ENCODE data around the gene PLA2G15. TPM values are rescaled to one million over a fixed set of nuclear protein-coding genes. Genes with fewer than 3 reads are reported as not detected.

PLA2G15 gene
- total RNA-seq, 1 donor from 2014 or later: 18.2 TPM

DNA sequence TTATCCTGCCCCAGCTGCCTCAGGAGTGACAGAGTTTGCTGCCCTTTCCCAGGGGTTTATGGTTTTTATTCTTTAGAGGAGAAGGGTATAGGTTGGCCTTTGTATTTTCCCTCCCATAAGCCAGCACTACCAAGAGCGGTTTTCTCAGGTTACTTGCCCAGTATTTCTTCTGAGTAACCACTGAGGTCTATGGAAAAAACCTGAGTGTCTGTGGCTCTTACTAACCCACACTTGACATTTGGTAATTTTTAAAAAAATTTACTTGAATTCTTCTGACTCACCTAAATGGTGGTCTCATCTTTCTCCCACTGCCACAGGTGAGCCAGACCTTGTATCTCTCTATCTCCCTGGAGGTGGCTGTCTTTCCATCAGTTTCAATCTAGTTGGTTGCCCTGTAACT is 25.2 kb downstream of the PLA2G15 start:
- H3K27me3 ChIP-seq: no peaks in the 10 kb centered on the region
- no peaks in the 10 kb centered on the region for H3K9me3 ChIP-seq
- H3K36me3 ChIP-seq: peaks cover 0 to 10% of the 10 kb centered on the region in 2 donors
- peaks cover 48% of the 10 kb centered on the region for H3K4me1 ChIP-seq
- TF ChIP-seq, protein P1, sequence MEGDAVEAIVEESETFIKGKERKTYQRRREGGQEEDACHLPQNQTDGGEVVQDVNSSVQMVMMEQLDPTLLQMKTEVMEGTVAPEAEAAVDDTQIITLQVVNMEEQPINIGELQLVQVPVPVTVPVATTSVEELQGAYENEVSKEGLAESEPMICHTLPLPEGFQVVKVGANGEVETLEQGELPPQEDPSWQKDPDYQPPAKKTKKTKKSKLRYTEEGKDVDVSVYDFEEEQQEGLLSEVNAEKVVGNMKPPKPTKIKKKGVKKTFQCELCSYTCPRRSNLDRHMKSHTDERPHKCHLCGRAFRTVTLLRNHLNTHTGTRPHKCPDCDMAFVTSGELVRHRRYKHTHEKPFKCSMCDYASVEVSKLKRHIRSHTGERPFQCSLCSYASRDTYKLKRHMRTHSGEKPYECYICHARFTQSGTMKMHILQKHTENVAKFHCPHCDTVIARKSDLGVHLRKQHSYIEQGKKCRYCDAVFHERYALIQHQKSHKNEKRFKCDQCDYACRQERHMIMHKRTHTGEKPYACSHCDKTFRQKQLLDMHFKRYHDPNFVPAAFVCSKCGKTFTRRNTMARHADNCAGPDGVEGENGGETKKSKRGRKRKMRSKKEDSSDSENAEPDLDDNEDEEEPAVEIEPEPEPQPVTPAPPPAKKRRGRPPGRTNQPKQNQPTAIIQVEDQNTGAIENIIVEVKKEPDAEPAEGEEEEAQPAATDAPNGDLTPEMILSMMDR (IDR thresholded peaks at IDR 0.05): no peak
- TF ChIP-seq POLR2A (IDR thresholded peaks at IDR 0.05): no peak
- DNase-seq (ENCODE audit: extremely low spot score in 2 of 2): no peak
- intact Hi-C loops (cut with DNase I): no loop called here
- no peak overlapping the region for H3K4me3 ChIP-seq
- H3K27ac ChIP-seq: no peak overlapping the region

DNA sequence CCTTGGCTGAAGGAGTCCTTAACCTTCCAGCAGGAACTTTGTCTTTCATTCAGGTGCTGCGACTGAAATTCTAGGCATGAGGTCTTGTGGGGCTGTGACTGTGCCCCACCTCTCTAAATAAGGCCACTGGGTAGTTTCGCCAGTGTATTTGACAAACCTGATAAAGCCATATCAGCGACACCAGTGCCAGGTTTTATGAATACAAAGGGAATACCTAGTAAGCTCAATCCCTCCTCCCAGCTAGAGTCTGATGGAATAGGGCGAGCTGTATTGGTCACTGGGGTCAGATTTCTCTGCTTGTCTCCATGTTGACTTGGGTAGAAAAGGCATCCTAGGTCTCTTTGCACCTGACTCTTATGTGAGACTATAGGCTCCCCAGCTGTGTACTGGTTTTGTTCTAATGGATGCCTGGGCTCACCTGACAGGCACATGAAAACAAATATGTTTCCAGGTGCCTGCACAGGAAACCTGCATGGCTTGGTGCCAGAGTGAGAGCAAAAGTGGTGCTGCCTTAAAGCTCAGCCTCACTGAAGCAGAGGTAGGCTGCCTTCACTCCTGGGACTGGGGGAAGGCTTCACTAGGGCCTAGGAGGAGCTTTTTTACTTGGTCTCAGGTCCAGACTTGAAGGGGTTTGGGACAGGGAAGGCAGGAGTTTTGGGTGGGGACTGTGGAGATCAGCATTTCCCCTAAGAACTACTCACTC is 27.5 kb downstream of the PLA2G15 start:
- Histone ChIP-seq H3K36me3 (peaks cover 0 to 10% of the 10 kb centered on the region in 2 donors), H3K4me1 (peaks cover 34% of the 10 kb centered on the region), H3K27ac (no peak overlapping the region), H3K9me3 (no peaks in the 10 kb centered on the region), H3K4me3 (no peak overlapping the region), H3K27me3 (no peaks in the 10 kb centered on the region)
- DNase-seq (ENCODE audit: extremely low spot score in 2 of 2): no peak
- intact Hi-C loops (cut with DNase I): no loop called here
- TF ChIP-seq POLR2AphosphoS5 (IDR thresholded peaks at IDR 0.05; ENCODE audit: insufficient read depth in 1 of 2, low read depth in 1 of 2): no peak
- TF ChIP-seq, protein P1 (IDR thresholded peaks at IDR 0.05): no peak
- TF ChIP-seq POLR2A (IDR thresholded peaks at IDR 0.05): no peak

DNA sequence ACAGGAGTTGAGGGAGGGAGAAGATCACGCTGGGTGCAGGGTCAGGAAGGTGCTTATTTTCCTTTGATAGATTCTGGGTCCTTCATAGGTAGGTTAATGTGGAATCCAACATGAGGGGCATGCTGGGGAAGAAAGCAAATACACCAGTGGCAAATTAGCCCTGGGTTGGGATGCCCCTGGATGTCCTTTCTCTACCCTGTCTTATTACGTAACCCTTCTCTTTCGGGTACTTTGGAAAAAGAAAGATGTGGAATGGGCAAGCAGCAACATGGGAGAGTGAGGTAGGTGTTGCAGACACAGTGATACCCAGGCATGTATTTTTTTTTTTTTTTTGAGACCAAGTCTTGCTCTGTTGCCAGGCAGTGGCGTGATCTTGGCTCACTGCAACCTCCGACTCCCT is 28.3 kb downstream of the PLA2G15 start:
- no peak overlapping the region for H3K4me3 ChIP-seq
- H3K27ac ChIP-seq: no peak overlapping the region
- H3K36me3 ChIP-seq: peaks cover 0 to 10% of the 10 kb centered on the region in 2 donors
- DNase-seq (ENCODE audit: extremely low spot score in 2 of 2): no peak
- H3K9me3 ChIP-seq: no peaks in the 10 kb centered on the region
- TF ChIP-seq POLR2AphosphoS5 (IDR thresholded peaks at IDR 0.05; ENCODE audit: insufficient read depth in 1 of 2, low read depth in 1 of 2) (no peak), POLR2A (IDR thresholded peaks at IDR 0.05) (no peak)
- TF ChIP-seq, protein P1 (IDR thresholded peaks at IDR 0.05): no peak
- no peaks in the 10 kb centered on the region for H3K27me3 ChIP-seq
- H3K4me1 ChIP-seq: peaks cover 28% of the 10 kb centered on the region
- intact Hi-C loops (cut with DNase I): no loop called here

DNA sequence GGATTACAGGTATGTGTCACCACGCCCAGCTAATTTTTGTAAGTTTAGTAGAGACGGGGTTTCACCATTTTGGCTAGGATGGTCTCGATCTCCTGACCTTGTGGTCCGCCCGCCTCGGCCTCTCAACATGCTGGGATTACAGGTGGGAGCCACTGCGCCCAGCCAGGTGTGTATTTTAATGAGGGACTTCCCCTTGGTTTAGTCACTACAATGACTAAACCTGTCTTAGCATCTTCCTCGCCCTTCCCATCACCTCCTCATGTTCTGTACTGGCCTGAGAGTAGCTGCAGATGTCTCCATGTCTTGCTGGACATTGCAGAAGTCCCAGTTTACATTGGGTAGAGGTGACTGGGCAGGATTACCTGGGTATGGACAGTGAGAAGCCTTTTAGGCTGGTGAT is 28.7 kb downstream of the PLA2G15 start:
- Histone ChIP-seq H3K4me3 (no peak overlapping the region), H3K36me3 (peaks cover 0 to 10% of the 10 kb centered on the region in 2 donors), H3K9me3 (no peaks in the 10 kb centered on the region), H3K4me1 (peaks cover 28% of the 10 kb centered on the region), H3K27me3 (no peaks in the 10 kb centered on the region), H3K27ac (no peak overlapping the region)
- intact Hi-C loops (cut with DNase I): no loop called here
- no peak for DNase-seq (ENCODE audit: extremely low spot score in 2 of 2)
- TF ChIP-seq POLR2A (IDR thresholded peaks at IDR 0.05) (no peak), POLR2AphosphoS5 (IDR thresholded peaks at IDR 0.05; ENCODE audit: insufficient read depth in 1 of 2, low read depth in 1 of 2) (no peak)
- TF ChIP-seq, protein P1 (IDR thresholded peaks at IDR 0.05): no peak

DNA sequence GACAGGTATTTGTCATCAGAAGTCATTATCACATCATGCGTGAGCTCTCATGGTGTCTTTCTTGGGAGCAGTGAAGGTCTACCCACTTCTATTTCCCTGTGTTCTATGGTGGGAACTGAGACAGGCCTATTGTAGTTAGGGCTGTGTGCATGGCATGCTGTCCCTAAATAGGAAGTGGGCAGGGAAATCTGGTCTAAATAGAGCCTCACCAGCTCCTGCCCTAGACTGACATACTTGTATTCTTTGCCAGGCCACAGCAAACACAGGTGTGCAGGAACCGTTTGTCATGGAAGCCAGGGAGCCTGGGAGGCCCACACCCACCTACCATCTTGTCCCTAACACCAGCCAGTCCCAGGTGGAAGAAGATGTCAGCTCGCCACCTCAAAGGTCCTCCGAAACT is 29.3 kb downstream of the PLA2G15 start:
- Histone ChIP-seq H3K27ac (no peak overlapping the region), H3K9me3 (no peaks in the 10 kb centered on the region), H3K27me3 (no peaks in the 10 kb centered on the region), H3K4me3 (no peak overlapping the region), H3K4me1 (peaks cover 28% of the 10 kb centered on the region), H3K36me3 (peaks cover 0 to 10% of the 10 kb centered on the region in 2 donors)
- no peak for DNase-seq (ENCODE audit: extremely low spot score in 2 of 2)
- TF ChIP-seq POLR2AphosphoS5 (IDR thresholded peaks at IDR 0.05; ENCODE audit: insufficient read depth in 1 of 2, low read depth in 1 of 2) (no peak), POLR2A (IDR thresholded peaks at IDR 0.05) (no peak)
- TF ChIP-seq, protein P1 (IDR thresholded peaks at IDR 0.05): no peak
- intact Hi-C loops (cut with DNase I): no loop called here

All from vagina (tissue), 2 donors.